ENCODE measurements around the gene DNAJC7. TPM values are rescaled to one million over a fixed set of nuclear protein-coding genes. Genes with fewer than 3 reads are reported as not detected.

DNAJC7 gene
- total RNA-seq, 6 experiments from 2014 or later = 32.7 to 40.3 (median 35.2) TPM

- TF ChIP-seq CTCF (IDR thresholded peaks at IDR 0.05) (no peak), POLR2A (IDR thresholded peaks at IDR 0.05) (no peak)
- DNase-seq = no peak
- H3K27me3 ChIP-seq = no peaks in the 10 kb centered on the region
- ATAC-seq = no peak
- H3K4me3 ChIP-seq = no peak overlapping the region
- H3K27ac ChIP-seq = no peak overlapping the region
- no peaks in the 10 kb centered on the region for H3K9me3 ChIP-seq
- H3K4me1 ChIP-seq = peaks cover 0 to 3% (median 0%) of the 10 kb centered on the region in 4 donors
- no peaks in the 10 kb centered on the region for H3K36me3 ChIP-seq
- 88% methylated on average over 1 of the region's 1 CpG for WGBS (ENCODE audit: insufficient coverage, low coverage, low lambda C conversion rate, missing lambda C conversion rate)
- intact Hi-C loops (cut with DNase I) = no loop called here
Measured at GRCh38 chr17:42045719-42046118, 28.5 kb upstream of the DNAJC7 start.

GRCh38 chr17:42042598-42043319, 25.5 kb upstream of the DNAJC7 start:
- H3K9me3 ChIP-seq = no peaks in the 10 kb centered on the region
- H3K4me3 ChIP-seq = no peak overlapping the region
- WGBS (ENCODE audit: insufficient coverage, low coverage, low lambda C conversion rate, missing lambda C conversion rate) = 86% methylated on average over 2 of the region's 20 CpGs
- ATAC-seq (no peak), DNase-seq (no peak)
- no peak overlapping the region for H3K27ac ChIP-seq
- intact Hi-C loops (cut with DNase I) = no loop called here
- no peaks in the 10 kb centered on the region for H3K36me3 ChIP-seq
- TF ChIP-seq POLR2A (IDR thresholded peaks at IDR 0.05) (no peak), CTCF (IDR thresholded peaks at IDR 0.05) (no peak)
- H3K27me3 ChIP-seq = no peaks in the 10 kb centered on the region
- no peaks in the 10 kb centered on the region for H3K4me1 ChIP-seq

- no peak overlapping the region for H3K4me3 ChIP-seq
- intact Hi-C loops (cut with DNase I) = no loop called here
- no peak for DNase-seq
- H3K36me3 ChIP-seq = no peaks in the 10 kb centered on the region
- no peak for ATAC-seq
- no peaks in the 10 kb centered on the region for H3K9me3 ChIP-seq
- no peak overlapping the region for H3K27ac ChIP-seq
- H3K4me1 ChIP-seq = no peaks in the 10 kb centered on the region
- no peak for TF ChIP-seq CTCF (IDR thresholded peaks at IDR 0.05)
- TF ChIP-seq POLR2A (IDR thresholded peaks at IDR 0.05) = no peak
- no peaks in the 10 kb centered on the region for H3K27me3 ChIP-seq
Measured at GRCh38 chr17:42041619-42042018, 24.4 kb upstream of the DNAJC7 start.

GRCh38 chr17:42040818-42041217, 23.6 kb upstream of the DNAJC7 start:
- WGBS (ENCODE audit: insufficient coverage, low coverage, low lambda C conversion rate, missing lambda C conversion rate) = 100% methylated on average over 1 of the region's 10 CpGs
- Histone ChIP-seq H3K27ac (no peak overlapping the region), H3K36me3 (no peaks in the 10 kb centered on the region), H3K4me3 (no peak overlapping the region), H3K27me3 (no peaks in the 10 kb centered on the region), H3K9me3 (no peaks in the 10 kb centered on the region), H3K4me1 (no peaks in the 10 kb centered on the region)
- intact Hi-C loops (cut with DNase I) = no loop called here
- ATAC-seq = peak in 1 of 4 donors; percentile 18
- TF ChIP-seq CTCF (IDR thresholded peaks at IDR 0.05) (no peak), POLR2A (IDR thresholded peaks at IDR 0.05) (no peak)
- no peak for DNase-seq

Data from right lobe of liver (tissue), 6 donors.